ENCODE data around the gene GTF2IRD1.
A peak's percentile ranks its signal among the peaks of the same experiment; 100 is the strongest.
"Not testable (repeated sequence)": the region's sequence is repeated elsewhere in the genome, so short reads cannot be mapped to it uniquely, and the experiment has no call there.

The GTF2IRD1 gene, protein sequence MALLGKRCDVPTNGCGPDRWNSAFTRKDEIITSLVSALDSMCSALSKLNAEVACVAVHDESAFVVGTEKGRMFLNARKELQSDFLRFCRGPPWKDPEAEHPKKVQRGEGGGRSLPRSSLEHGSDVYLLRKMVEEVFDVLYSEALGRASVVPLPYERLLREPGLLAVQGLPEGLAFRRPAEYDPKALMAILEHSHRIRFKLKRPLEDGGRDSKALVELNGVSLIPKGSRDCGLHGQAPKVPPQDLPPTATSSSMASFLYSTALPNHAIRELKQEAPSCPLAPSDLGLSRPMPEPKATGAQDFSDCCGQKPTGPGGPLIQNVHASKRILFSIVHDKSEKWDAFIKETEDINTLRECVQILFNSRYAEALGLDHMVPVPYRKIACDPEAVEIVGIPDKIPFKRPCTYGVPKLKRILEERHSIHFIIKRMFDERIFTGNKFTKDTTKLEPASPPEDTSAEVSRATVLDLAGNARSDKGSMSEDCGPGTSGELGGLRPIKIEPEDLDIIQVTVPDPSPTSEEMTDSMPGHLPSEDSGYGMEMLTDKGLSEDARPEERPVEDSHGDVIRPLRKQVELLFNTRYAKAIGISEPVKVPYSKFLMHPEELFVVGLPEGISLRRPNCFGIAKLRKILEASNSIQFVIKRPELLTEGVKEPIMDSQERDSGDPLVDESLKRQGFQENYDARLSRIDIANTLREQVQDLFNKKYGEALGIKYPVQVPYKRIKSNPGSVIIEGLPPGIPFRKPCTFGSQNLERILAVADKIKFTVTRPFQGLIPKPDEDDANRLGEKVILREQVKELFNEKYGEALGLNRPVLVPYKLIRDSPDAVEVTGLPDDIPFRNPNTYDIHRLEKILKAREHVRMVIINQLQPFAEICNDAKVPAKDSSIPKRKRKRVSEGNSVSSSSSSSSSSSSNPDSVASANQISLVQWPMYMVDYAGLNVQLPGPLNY

DNA sequence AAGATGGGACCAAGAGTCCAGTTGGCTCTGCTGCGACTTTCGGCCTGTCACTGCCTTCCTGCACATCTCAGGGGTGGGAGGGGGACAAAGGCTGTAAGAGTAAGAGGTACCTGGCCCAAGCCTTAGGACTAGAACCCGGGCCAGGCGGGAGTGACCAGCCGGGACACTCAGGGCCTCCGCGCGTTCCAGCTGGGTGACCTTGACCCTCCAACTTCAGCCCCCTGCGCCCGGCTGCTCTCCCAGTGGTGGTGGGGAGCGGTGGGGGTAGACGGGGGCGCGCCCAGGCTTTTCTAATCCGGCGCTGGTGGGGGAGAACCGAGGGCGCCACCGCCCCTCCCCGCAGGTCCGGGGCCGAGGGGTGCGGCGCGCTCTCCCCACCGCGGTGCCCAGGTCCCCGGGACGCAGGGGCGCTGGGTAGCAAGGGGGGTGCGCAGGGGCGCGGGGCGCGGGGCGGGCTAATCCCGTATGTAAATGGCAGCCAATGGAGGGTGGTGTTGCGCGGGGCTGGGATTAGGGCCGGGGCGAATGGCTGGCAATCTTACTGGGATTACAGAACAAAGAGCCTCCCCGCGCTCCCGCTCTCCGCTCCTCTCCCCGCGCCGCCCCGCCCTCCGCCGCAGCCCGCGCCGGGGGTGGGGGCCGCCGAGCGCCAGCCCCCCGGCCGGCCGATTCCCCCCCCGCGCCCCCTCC is at the start of gene GTF2IRD1:
GTF2IRD1 (plus strand) TSS at position 585 of the 690 bp plus-strand sequence. CDS start 54,175 bp downstream, outside the sequence.
- DNase-seq (ENCODE audit: low read depth): no peak

DNA sequence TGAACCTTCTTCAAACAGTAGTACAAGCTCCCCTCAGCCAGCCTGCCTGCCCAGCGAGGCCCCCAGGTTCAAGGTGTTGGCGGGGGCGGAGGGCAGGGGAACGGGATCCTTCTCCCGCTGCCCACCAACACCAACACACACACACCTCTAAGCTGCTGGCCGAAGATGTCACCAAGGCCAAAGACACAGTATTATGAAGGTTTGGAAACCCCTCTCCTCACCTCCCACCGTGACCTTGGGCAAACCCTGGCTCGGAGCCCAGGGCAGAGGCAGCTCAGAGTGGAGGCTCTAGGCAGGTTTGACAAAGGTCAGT is 49.4 kb upstream of the GTF2IRD1 start:
- DNase-seq (ENCODE audit: low read depth): no peak

DNA sequence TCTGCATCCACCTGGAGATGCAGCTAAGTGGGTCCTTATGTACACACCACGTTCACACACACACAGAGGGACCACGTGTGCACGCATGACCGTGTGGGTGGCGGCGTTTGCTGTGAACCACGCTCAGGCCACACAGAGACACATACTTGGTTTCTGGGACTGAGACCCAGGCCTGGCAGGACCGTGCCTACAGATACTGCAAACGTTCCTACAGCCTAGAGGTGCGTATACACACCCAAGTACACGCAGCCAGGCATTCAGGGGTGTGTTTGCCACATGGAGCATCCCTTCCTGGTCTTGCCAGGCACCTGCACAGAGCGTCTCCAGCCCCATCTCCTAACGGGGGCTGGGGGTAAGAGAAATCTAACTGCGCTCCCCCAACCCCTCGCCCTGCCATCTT is 49.0 kb upstream of the GTF2IRD1 start:
- no peak for DNase-seq (ENCODE audit: low read depth)

DNA sequence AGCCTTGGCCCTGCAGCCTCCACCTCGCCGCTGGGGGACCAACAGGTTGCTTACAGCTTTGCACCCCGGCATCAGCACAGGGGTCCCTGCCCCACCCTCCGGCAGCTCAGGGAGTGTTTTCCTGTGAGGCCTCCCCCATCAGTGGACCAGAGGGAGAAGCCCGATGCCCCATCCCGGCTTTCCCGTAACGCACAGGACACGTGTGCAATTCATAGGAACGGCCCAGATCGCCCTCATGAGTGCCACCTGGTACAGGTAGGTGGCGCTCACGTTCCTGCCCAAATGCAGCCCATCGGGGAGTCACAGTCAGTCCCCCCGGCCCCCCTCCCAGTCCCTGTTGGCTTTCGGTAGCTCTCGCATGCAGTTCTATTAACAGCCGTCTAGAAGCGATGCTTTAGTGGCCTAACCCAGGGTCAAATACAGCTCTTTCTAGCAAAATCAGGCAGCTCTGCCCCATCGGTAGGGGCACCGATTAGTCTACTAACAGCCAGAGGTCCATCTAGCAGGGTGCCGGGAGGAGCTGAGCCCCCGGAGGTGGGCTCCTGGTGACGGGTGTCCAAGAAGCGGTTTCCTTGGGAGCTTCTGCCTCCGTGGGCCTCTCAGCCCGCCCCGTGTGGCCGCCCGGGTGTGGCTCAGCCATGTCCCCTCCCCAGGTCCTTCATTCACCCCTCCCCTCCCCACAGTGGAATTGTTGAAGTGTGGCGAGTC is 48.4 kb upstream of the GTF2IRD1 start:
- no peak for DNase-seq (ENCODE audit: low read depth)

DNA sequence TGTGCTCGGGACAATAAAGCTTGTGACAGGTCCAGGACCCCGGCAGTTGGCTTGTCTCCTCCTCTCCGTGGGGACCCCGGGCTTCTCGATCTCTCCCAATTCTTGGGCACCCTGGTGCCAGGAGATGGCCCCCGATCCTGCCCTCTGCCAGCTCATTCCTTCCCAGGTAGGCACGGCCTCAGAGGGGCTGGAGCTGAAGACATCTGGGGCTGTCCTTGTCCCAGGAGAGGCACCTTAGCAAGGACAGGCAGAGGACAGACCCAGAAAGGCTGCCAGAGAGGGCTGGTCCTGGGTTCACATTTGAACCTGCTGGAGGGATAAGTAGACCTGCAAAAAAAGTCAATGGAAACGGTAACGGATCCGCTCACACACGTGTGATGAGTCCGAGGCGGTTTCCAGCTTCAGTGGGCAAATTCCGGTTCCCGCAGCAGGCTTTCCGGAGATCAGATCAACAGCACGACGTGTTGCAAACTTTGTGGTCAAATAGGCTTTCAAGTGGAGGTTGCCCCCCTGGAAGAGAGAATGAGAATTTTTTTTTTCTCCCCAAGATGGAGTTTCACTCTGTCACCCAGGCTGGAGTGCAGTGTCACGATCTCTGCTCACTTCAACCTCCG is 47.7 kb upstream of the GTF2IRD1 start:
- DNase-seq (ENCODE audit: low read depth): no peak

DNA sequence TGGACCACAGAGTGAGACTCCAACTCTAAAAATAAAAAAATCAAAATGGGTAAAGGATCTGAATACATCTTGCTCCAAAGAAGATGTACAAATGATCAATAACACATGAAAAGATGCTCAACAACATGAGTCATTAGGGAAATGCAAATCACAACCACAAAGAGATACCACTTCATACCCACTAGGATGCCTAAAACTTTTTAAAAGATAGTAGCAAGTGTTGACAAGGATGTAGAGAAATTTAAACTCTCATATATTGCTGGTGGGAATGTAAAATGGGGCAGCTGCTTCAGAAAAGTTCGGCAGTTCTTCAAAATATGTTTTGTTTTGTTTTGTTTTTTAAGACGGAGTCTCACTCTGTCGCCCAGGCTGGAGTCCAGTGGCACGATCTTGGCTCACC is 45.7 kb upstream of the GTF2IRD1 start:
- no peak for DNase-seq (ENCODE audit: low read depth)

DNA sequence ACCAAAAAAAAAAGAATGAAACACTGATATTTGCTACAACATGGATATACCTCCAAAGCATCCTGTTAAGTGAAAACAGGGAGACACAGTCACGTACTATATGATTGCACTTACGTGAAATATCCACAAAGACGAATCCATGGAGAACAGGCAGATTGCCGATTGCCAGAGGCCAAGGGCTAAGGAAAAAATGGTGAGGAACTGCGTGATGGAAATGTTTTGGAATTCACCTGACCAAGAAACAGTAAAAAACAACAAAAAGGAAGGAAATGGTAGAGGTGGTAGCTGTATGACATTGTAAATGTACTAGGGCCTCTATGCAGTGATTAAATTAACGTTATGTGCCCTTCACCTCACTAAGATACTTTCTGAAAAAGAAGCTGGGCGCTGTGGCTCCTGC is 44.1 kb upstream of the GTF2IRD1 start:
- no peak for DNase-seq (ENCODE audit: low read depth)

DNA sequence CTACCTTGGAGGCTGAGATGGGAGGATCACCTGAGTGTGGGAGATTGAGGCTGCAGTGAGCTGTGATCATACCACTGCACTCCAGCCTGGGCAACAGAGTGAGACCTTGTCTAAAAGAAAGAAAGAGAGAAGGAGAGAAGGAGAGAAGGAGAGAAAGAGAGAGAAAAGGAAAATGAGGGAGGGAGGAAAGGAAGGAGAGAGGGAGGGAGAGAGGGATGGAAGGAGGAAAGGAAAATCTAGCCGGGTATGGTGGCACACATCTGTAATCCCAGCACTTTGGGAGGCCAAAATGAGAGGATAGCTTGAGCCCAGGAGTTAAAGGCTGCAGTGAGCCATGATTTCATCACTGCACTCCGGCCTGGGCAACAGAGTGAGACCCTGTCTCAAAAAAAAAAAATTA is 42.9 kb upstream of the GTF2IRD1 start:
- no peak for DNase-seq (ENCODE audit: low read depth)

DNA sequence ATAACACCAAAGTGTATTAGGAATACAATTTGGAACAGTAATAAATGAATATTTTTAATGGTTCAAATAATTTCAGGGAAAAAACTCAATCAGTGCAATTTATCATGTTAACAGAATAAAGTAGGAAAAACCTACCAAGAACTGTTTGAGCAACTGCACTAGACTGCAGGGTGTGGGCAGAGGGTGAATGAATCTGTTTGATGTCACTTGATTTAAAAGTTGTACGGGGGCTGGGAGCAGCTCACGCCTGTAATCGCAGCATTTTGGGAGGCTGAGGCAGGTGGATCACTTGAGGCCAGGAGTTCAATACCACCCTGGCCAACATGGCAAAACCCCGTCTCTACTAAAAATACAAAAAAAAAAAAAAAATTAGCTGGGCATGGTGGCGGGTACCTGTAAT is 42.1 kb upstream of the GTF2IRD1 start:
- not testable (repeated sequence) for DNase-seq (ENCODE audit: low read depth)

DNA sequence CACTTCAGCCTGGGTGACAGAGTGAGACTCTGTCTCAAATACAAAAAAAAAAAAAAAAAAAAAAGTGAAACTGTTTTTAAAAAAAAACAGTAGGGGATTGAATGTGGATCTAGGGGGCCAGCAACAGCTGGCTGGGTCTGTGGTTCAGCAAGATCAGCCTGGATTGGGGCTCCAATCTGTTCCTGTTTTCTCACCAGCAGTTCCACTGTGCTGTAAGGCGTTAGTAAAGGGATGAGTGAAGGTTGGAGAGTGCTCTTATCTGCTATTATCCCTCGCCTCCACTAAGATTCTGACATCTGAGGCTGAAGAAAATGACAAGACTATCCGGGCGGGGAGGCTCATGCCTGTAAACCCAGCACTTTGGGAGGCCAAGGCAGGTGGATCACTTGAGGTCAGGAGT is 41.6 kb upstream of the GTF2IRD1 start:
- no peak for DNase-seq (ENCODE audit: low read depth)

DNA sequence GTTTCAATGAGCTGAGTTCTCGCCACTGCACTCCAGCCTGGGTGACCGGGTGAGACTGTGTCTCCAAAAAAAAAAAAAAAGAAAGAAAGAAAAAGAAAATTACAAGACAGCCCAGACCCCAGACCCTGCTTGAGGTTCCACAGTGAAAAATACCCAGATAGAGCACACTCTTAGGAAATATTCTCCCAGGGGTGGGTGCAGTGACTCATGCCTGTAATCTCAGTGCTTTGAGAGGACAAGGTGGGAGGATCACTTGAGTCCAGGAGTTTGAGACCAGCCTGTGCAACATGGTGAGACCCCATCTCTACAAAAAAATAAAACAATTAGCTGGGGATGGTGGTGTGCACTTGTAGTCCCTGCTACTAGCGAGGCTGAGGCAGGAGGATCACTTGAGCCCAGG is 41.1 kb upstream of the GTF2IRD1 start:
- no peak for DNase-seq (ENCODE audit: low read depth)

DNA sequence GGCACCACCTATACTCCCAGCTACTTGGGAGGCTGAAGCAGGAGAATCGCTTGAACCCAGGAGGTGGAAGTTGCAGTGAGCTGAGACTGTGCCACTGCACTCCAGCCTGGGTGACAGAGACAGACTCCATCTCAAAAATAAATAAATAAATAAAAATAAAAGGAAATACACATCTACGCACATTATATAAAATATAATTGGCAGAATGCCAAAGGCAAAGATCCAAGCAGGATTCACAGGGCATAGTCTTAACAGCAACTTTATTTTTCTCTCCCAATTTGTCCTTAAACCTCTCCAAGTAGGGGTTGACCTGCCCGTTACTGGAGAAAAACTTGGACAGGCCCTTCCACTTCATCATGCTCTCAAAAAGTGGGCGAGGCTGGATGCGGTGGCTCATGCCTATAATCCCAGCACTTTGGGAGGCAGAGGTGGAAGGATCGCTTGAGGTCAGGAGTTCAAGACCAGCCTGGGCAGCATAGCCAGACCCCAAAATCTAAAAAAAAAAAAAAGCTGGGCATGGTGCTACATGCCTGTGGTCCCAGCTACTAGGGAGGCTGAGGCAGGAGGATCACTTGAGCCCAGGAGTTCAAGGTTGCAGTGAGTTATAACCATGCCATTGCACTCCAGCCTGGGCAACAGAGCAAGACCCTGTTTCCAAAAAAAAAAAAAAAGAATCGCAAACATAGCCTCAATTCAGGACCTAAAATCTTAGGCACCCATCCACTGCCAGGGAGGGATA is 38.9 kb upstream of the GTF2IRD1 start:
- DNase-seq (ENCODE audit: low read depth): not testable (repeated sequence)

DNA sequence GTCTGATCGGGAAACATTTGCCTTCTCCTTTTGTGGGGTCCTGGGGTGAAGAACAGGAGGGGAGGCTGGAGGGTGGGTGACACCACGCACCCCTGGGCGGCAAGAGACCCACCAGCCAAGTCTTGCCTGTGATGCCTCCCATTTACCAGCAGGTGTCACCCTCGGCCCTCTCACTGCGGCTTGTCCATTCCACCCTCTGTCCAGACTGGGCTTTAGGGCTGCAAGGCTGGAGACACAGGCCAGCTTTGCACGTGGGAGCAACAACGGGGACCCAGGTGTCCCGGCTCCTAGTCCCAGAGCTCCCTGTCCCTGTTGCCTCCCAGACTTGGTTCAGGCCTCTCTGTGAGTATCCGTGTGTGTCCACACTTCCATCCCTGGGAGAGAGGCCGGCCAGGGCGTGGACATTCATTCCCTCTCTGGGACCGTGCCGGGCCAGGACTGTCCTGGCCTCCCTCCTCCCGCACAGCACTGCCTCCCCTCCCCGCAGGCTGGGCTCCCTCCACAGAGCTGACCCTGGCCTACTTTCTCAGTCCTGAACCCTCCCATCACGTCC is 36.2 kb upstream of the GTF2IRD1 start:
- DNase-seq (ENCODE audit: low read depth): peak; percentile 22

DNA sequence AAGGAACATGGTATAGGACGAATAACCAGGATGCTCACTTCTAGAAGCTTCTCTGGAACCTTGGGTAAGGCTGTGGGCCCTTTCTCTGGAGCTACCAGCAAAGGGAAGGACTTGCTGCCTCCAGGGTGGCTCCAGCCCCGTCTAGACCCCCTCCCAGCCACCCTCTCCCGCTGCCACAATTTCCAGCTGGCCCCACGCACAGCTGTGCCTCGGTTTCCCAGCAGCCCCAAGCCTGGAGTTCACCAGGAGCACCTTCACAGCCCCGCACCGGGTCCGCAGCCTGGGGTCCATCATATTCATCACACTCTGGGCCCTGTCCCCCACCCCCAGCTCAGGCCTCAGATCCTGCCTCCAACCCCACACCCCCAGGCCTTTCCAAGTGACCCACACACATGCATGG is 35.6 kb upstream of the GTF2IRD1 start:
- no peak for DNase-seq (ENCODE audit: low read depth)

DNA sequence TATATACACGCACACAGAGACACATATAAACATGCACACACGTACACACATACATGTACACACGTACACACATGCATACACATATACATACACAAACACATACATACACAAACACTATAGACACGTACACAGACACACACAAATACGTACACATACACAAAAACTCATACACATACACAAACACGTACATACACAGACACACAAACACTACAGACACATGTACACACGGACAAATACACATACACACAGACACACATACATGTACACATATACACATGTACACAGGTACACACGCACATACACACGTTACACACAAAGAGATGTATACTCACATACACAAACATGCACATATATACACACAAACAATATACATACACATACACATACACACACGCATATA is 35.2 kb upstream of the GTF2IRD1 start:
- no peak for DNase-seq (ENCODE audit: low read depth)

DNA sequence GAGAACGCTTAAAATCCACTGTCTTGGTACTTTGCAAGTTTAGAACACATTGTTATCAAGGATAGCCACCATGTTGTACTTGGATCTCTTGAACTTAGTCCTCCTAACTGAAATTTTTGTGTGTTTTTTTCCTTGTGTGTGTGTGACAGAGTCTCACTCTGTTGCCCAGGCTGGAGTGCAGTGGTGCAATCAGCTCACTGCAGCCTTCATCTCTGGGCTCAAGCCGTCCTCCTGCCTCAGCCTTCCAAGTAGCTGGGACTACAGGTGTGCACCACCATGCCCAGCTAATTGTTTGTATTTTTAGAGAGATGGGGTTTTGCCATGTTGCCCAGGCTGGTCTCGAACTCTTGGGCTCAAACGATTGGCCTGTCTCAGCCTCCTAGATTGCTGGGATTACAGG is 34.5 kb upstream of the GTF2IRD1 start:
- DNase-seq (ENCODE audit: low read depth): not testable (repeated sequence)

DNA sequence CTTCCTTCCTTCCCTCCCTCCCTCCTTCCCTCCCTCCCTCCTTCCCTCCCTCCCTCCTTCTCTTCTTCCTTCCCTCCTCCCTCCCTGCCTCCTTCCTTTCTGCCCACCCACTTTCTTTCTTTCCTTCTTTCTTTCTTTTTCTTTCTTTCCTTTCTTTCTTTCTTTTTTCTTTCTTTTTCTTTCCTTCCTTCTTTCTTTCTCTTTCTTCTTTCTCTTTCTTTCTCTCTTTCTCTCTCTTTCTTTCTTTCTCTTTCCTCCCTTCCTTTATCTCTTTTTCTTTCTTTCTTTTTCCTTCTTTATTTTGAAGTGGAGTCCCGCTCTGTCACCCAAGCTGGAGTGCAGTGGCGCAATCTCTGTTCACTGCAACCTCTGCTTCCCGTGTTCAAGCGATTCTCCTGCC is 33.7 kb upstream of the GTF2IRD1 start:
- DNase-seq (ENCODE audit: low read depth): no peak

DNA sequence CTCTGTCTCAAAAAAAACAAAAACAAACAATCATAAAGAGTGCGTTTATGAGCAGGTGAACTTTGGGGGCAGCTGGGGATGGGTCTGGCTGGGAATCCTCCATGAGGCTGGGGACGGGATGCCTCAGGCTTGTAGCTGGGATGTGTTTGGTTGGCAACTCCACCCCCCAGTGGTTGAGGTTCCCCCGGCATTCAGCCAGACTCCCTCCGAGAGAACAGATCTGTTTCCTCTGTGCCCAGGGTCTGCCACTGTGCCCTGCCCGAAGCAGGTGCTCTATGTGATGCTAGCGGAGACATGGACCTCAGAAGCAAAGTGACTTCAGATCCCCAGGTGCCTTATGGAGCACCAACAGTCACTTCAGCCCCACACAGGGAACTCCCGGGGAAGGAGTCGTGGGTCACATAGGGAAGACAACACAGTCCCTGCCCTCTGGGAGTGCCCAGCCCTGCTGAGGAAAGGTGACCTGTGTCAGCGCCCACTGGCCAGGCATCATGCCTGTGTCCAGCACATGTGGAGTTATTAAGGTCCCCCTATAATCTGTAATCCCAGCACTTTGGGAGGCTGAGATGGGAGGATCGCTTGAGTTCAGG is 29.3 kb upstream of the GTF2IRD1 start:
- no peak for DNase-seq (ENCODE audit: low read depth)

DNA sequence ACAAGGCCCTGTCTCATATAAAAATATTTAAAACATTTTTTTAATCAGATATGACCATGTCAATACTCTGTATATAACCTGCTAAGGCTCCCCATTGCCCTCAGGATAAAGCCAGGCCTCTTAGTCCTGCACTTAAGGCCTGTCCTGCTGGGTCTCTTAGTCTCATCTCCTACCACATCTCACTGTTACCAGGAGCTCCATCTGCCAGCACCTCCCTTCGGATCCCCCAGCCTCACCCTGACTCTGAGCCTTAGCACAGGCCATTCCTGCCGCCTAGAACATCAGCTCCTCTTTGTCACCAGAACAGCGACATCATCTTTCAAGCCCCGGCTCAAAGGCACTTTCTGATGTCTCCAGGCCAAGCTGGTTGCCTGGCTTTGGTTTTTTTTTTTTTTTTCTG is 25.7 kb upstream of the GTF2IRD1 start:
- no peak for DNase-seq (ENCODE audit: low read depth)

DNA sequence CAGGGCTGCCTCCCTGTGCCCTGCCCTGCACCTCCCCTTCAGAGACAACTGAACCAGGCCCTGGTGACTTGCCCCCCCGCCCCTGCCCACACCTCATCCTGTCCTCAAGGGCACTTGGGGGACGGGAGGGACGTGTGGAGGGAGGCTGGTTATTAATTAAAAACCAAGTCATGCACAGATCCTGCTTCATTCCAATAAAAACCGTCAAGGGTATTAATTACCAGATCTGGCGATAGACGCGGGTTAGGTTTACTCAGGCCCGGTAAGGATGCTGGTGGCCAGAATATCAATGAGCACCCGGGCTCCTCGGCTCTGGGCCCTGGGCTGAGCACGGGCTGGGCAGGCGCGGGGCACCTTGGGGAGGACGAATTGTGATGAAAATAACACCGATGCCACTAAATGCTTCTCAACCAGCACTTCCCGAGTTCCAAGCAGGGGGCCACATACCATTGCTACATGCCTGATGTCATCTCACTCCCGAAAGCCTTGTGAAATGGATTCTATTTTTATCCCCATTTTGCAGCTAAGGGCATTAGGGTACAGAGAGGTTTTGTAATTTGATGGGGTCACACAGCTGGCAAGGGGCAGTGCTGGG is 24.5 kb upstream of the GTF2IRD1 start:
- DNase-seq (ENCODE audit: low read depth): no peak
